H1 (cell line): ENCODE data around the gene CYTL1.

Experiments used
- ATF3 ChIP-seq: IDR thresholded peaks from 2 replicates; pipeline ENCODE4 v1.6.1; 2011; ENCODE audit warnings: low read depth, mild to moderate bottlenecking, low read length; ENCODE audit not compliant: insufficient read depth
- CTCF ChIP-seq, 3 experiments: IDR thresholded peaks; 1 replicate in 2 of 3; 2 replicates in 1 of 3; pipeline versions ENCODE4 v1.5.1 to v1.6.1; 2011; ENCODE audit warnings: low read length in 3 of 3, mild to moderate bottlenecking in 3 of 3, inconsistent platforms in 2 of 3, low read depth in 1 of 3, moderate library complexity in 1 of 3; ENCODE audit not compliant: insufficient read depth in 1 of 3; ENCODE audit errors: control extremely low read depth in 1 of 3
- EZH2 ChIP-seq: fragments of 200-600 bp; sonication (generic); IDR thresholded peaks from 2 replicates; pipeline ENCODE4 v1.7.1; 2012; ENCODE audit warnings: low read depth, mild to moderate bottlenecking, moderate library complexity, low read length, inconsistent platforms; ENCODE audit not compliant: severe bottlenecking
- HDAC6 ChIP-seq: IDR thresholded peaks from one replicate; pipeline ENCODE4 v1.7.1; 2012; ENCODE audit warnings: low read depth, mild to moderate bottlenecking, inconsistent platforms, low read length, moderate library complexity
- TAF1 ChIP-seq: IDR thresholded peaks from 2 replicates; pipeline ENCODE4 v1.6.1; 2011; ENCODE audit warnings: mild to moderate bottlenecking, low read depth, low read length

GRCh38 chr4:5055411-5055810 lies 36.2 kb upstream of the CYTL1 start:
- TF ChIP-seq CTCF (IDR thresholded peaks at IDR 0.05; ENCODE audit: control extremely low read depth in 1 of 3, insufficient read depth in 1 of 3, low read depth in 1 of 3, low read length in 3 of 3) (no peak), HDAC6 (no peak), TAF1 (no peak), EZH2 (no peak), ATF3 (no peak)
